Hepatocyte (in vitro differentiated cells): ENCODE measurements around the gene CEL. TPM values are rescaled to one million over a fixed set of nuclear protein-coding genes. Genes with fewer than 3 reads are reported as not detected.

Experiments
- DNase-seq: peaks from one replicate; pipeline ENCODE4 v3.0.0-alpha.2; 2016; ENCODE audit warnings: low spot score
- H2AFZ ChIP-seq: fragments of 200-600 bp; sonication (generic); 2 replicates; pipeline ENCODE4 v1.6.0; 2016; ENCODE audit warnings: antibody characterized with exemption, mild to moderate bottlenecking
- H3K27ac ChIP-seq: fragments of 200-600 bp; sonication (generic); 2 replicates; pipeline ENCODE4 v1.5.1; 2016; ENCODE audit warnings: mild to moderate bottlenecking
- H3K27me3 ChIP-seq: fragments of 200-600 bp; sonication (generic); 2 replicates; pipeline ENCODE4 v1.6.1; 2016
- H3K36me3 ChIP-seq: fragments of 200-600 bp; sonication (generic); replicated peaks from 2 replicates; pipeline ENCODE4 v1.5.1; 2016; ENCODE audit warnings: low read depth; ENCODE audit not compliant: insufficient read depth
- H3K4me1 ChIP-seq: fragments of 200-600 bp; sonication (generic); 2 replicates; pipeline ENCODE4 v1.5.1; 2016; ENCODE audit warnings: mild to moderate bottlenecking, moderate library complexity; ENCODE audit not compliant: insufficient read depth
- H3K4me2 ChIP-seq: fragments of 200-600 bp; sonication (generic); 2 replicates; pipeline ENCODE4 v1.6.0; 2016
- H3K4me3 ChIP-seq: fragments of 200-600 bp; sonication (generic); 2 replicates; pipeline ENCODE4 v1.5.1; 2016; ENCODE audit warnings: mild to moderate bottlenecking
- H3K79me2 ChIP-seq: fragments of 200-600 bp; sonication (generic); 2 replicates; pipeline ENCODE4 v1.6.0; 2017; ENCODE audit warnings: mild to moderate bottlenecking
- H3K9me2 ChIP-seq: fragments of 200-600 bp; sonication (generic); replicated peaks from 2 replicates; pipeline ENCODE4 v1.6.0; 2017; ENCODE audit warnings: mild to moderate bottlenecking; ENCODE audit not compliant: insufficient read depth
- H3K9me3 ChIP-seq: fragments of 200-600 bp; sonication (generic); 2 replicates; pipeline ENCODE4 v1.5.1; 2016; ENCODE audit warnings: low read depth, mild to moderate bottlenecking
- H4K20me1 ChIP-seq: fragments of 200-600 bp; sonication (generic); 2 replicates; pipeline ENCODE4 v1.6.0; 2016; ENCODE audit warnings: mild to moderate bottlenecking; ENCODE audit not compliant: insufficient read depth, poor library complexity, severe bottlenecking
- EZH2 ChIP-seq: fragments of 200-600 bp; sonication (generic); IDR thresholded peaks from 2 replicates; pipeline ENCODE4 v1.6.1; 2016; ENCODE audit warnings: antibody characterized with exemption, mild to moderate bottlenecking, borderline replicate concordance
- EZH2phosphoT487 ChIP-seq: fragments of 200-600 bp; sonication (generic); IDR thresholded peaks from one replicate; pipeline ENCODE4 v1.6.1; 2018; ENCODE audit warnings: antibody characterized with exemption, mild to moderate bottlenecking, low read depth, moderate library complexity; ENCODE audit not compliant: unreplicated experiment, severe bottlenecking
- WGBS: methylation state at CpG from one replicate; pipeline ENCODE4 v1.1.6; 2016; ENCODE audit warnings: low lambda C conversion rate; ENCODE audit errors: missing lambda C conversion rate; 5-methylcytosine and 5-hydroxymethylcytosine counted together
- polyA plus RNA-seq: library from polyadenylated mRNA; unstranded; fragments of >200 nt; fragmentation: Nextera tagmentation; extraction: Ambion mirVana; gene quantifications from 2 replicates; pipeline ENCODE4 v1.2.1, GENCODE V29; 2016
- total RNA-seq: library from RNA; depleted of rRNA; stranded (reverse); fragments of >200 nt; gene quantifications from 2 replicates; pipeline ENCODE4 v1.2.3, GENCODE V29; 2014
- TF ChIP-seq, protein P1 (sequence below): fragments of 200-600 bp; sonication (generic); IDR thresholded peaks from 2 replicates; pipeline ENCODE4 v1.5.1; 2016; ENCODE audit warnings: antibody characterized with exemption, mild to moderate bottlenecking; ENCODE audit not compliant: poor library complexity

The CEL gene
- total and polyA plus RNA-seq, 2 experiments from 2014 or later: 4.4 to 5.9 TPM

DNA sequence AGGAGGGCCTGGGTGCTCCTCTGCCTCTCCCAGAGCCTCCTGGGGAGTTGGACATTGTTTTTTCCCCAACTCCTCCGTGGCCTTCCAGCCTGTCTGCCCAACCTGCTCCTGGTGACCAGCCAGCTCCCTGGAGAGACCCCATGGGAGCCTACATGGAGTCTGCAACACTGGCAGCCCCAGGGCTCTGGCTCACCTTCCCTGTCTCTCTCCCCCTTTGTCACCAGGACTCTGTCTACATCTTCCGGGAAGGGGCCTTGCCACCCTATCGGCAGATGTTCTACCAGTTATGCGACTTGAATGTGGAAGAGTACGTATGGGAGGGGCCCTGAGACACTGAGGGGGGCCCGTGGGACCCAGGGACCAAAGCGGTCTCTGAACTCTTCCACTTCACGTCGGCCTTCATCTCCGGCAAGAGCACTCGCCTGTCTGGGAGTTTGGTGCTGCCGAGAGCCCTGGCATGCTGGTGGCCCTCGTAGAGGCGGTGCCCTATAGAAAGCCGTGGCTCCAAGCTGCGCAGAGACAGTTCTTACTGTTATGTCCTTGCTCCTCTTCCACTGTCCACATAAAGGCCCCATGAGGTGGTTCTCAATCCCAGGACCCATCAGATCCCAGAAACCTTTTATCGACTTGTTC, 5.9 kb upstream of the CEL start:
- TF ChIP-seq EZH2phosphoT487: no peak
- TF ChIP-seq EZH2: no peak
- TF ChIP-seq, protein P1, sequence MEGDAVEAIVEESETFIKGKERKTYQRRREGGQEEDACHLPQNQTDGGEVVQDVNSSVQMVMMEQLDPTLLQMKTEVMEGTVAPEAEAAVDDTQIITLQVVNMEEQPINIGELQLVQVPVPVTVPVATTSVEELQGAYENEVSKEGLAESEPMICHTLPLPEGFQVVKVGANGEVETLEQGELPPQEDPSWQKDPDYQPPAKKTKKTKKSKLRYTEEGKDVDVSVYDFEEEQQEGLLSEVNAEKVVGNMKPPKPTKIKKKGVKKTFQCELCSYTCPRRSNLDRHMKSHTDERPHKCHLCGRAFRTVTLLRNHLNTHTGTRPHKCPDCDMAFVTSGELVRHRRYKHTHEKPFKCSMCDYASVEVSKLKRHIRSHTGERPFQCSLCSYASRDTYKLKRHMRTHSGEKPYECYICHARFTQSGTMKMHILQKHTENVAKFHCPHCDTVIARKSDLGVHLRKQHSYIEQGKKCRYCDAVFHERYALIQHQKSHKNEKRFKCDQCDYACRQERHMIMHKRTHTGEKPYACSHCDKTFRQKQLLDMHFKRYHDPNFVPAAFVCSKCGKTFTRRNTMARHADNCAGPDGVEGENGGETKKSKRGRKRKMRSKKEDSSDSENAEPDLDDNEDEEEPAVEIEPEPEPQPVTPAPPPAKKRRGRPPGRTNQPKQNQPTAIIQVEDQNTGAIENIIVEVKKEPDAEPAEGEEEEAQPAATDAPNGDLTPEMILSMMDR: no peak
- Histone ChIP-seq H3K36me3 (no peaks in the 10 kb centered on the region), H3K4me3 (no peak overlapping the region), H3K79me2 (no peaks in the 10 kb centered on the region), H3K27ac (no peak overlapping the region), H2AFZ (no peak overlapping the region), H3K9me3 (no peaks in the 10 kb centered on the region), H3K9me2 (no peaks in the 10 kb centered on the region), H3K4me1 (peaks cover under 1% of the 10 kb centered on the region), H3K4me2 (no peak overlapping the region), H4K20me1 (no peaks in the 10 kb centered on the region), H3K27me3 (no peaks in the 10 kb centered on the region)
- DNase-seq: no peak
- 98% methylated on average over 17 of the region's 17 CpGs for WGBS

DNA sequence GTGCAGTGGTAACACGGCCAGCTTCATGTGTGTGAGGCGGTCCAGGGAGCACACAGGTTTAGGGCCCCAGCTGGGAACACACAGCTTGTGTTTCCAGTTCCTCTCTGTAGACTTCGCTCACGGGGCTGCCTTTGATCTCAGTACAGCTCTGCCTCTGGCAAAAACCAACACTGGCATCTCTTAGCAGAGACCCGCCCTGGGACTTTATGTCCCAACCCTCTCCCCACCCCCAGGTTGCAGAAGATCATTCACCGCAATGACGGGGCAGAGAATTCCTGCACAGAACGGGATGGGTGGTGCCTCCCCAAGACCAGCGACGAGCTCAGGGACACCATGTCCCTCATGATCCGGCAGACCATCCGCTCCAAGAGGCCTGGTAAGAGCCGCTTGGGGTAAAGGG, 5.2 kb upstream of the CEL start:
- H3K27me3 ChIP-seq: no peaks in the 10 kb centered on the region
- H3K27ac ChIP-seq: no peak overlapping the region
- H2AFZ ChIP-seq: no peak overlapping the region
- no peak overlapping the region for H3K4me3 ChIP-seq
- 94% methylated on average over 13 of the region's 13 CpGs for WGBS
- no peaks in the 10 kb centered on the region for H3K9me3 ChIP-seq
- H3K4me2 ChIP-seq: no peak overlapping the region
- peaks cover 6% of the 10 kb centered on the region for H3K4me1 ChIP-seq
- DNase-seq: no peak
- H4K20me1 ChIP-seq: no peaks in the 10 kb centered on the region
- TF ChIP-seq, protein P1: no peak
- TF ChIP-seq EZH2phosphoT487 (no peak), EZH2 (no peak)
- H3K36me3 ChIP-seq: no peaks in the 10 kb centered on the region
- no peaks in the 10 kb centered on the region for H3K9me2 ChIP-seq
- no peaks in the 10 kb centered on the region for H3K79me2 ChIP-seq

DNA sequence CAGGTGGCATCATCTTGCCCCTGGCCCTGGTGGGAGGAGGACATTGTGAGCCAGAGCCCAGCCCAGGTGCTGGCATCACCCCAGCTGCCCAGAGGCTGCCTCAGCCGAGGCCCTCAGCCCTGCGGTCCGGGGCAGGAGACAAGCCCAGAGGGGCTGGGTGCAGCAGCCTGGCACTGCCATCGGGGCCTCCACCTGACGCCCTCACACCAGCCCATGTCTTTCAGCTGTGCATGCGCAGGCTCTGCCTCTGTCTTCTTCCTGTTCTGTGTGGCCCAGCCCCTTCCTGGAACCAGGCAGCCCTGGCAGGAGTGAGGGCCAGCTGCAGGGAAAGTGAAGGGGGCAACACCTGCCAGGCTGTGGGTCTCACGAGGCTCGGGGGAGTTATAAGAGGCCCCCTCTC, 4.8 kb upstream of the CEL start:
- no peak overlapping the region for H3K4me2 ChIP-seq
- no peaks in the 10 kb centered on the region for H3K79me2 ChIP-seq
- peaks cover 6% of the 10 kb centered on the region for H3K4me1 ChIP-seq
- TF ChIP-seq EZH2phosphoT487: no peak
- TF ChIP-seq, protein P1: no peak
- no peaks in the 10 kb centered on the region for H4K20me1 ChIP-seq
- no peaks in the 10 kb centered on the region for H3K9me3 ChIP-seq
- H3K9me2 ChIP-seq: no peaks in the 10 kb centered on the region
- H2AFZ ChIP-seq: no peak overlapping the region
- H3K27ac ChIP-seq: no peak overlapping the region
- 92% methylated on average over 6 of the region's 8 CpGs for WGBS
- no peaks in the 10 kb centered on the region for H3K27me3 ChIP-seq
- no peak overlapping the region for H3K4me3 ChIP-seq
- H3K36me3 ChIP-seq: no peaks in the 10 kb centered on the region
- no peak for DNase-seq

DNA sequence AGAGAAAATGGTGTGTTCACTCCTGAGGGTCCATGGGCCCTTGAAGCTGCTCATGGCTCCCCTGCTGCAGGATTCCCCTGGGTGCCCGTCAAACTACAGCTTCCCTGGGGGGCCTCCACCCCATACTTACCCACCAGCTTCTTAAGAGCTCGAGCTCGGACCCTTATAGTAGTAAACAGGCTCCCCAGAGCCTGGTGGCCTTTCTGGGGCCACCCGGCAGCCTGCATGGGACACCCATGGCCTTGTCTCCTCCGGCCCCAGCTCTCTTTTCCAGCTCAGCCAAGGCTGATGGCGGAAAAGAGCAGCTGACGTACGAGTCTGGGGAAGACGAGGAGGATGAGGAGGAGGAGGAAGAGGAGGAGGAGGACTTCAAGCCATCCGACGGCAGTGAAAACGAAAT, 4.2 kb upstream of the CEL start:
- Histone ChIP-seq H3K4me2 (no peak overlapping the region), H2AFZ (no peak overlapping the region), H3K27ac (no peak overlapping the region), H3K79me2 (no peaks in the 10 kb centered on the region), H3K36me3 (no peaks in the 10 kb centered on the region), H4K20me1 (no peaks in the 10 kb centered on the region), H3K4me1 (peaks cover 6% of the 10 kb centered on the region), H3K27me3 (no peaks in the 10 kb centered on the region), H3K9me2 (no peaks in the 10 kb centered on the region), H3K9me3 (no peaks in the 10 kb centered on the region), H3K4me3 (no peak overlapping the region)
- TF ChIP-seq EZH2: no peak
- TF ChIP-seq, protein P1: no peak
- no peak for TF ChIP-seq EZH2phosphoT487
- 94% methylated on average over 12 of the region's 12 CpGs for WGBS
- DNase-seq: no peak
